ENCODE data around the gene AP3S2. TPM values are rescaled to one million over a fixed set of nuclear protein-coding genes. Genes with fewer than 3 reads are reported as not detected.

The AP3S2 gene
- total and polyA plus RNA-seq, 2 of the 13 experiments (the other 11 are each of a cell fraction or from before 2014, with no cell fraction given): 17.6 to 44.4 TPM

DNA sequence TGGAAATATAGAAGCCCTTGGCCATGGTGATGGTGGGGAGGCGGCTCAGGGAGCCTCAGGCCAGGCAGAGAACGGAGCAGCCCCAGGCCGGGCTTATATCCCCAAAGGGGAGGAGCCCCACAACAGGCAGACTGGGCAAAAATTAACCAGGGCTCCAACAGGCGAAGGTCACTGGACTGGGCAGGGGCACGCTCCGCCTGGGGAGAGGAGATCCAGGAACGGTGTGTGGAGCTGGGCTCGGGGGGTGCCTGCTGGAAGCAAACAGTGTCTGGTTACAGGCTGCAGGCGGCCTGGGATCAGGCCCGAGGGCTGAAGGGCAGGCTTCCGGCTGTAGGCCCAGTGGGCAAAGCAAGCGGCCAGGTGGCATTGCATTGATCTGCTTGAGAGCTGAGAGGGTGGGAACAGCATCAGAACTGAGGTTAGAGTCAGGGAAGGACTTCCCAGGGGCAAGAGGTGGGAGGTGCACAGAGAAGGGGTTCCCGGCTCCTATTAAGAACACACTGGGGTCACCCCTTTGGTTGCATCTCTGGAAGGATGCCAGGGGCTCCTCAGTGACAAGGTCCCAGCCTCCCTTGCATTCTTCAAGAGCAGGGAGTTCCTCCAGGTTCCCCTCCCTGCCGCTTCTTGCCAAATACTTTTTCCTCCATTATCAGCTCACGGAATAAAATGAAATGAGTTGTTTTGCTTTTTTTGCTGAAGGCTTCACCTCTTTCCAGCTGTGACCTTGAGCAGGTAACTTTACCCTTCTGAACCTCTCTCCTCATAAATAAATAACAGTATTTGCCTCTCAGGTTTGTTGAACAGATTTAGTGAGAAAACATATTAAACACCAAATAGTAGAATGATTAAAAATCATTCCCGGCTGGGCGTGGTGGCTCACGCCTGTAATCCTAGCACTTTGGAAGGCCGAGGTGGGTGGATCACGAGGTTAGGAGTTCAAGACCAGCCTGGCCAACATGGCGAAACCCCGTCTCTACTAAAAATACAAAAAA lies 86.9 kb downstream of the AP3S2 start (continued):
- TF ChIP-seq, protein P1, sequence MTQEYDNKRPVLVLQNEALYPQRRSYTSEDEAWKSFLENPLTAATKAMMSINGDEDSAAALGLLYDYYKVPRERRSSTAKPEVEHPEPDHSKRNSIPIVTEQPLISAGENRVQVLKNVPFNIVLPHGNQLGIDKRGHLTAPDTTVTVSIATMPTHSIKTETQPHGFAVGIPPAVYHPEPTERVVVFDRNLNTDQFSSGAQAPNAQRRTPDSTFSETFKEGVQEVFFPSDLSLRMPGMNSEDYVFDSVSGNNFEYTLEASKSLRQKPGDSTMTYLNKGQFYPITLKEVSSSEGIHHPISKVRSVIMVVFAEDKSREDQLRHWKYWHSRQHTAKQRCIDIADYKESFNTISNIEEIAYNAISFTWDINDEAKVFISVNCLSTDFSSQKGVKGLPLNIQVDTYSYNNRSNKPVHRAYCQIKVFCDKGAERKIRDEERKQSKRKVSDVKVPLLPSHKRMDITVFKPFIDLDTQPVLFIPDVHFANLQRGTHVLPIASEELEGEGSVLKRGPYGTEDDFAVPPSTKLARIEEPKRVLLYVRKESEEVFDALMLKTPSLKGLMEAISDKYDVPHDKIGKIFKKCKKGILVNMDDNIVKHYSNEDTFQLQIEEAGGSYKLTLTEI (CRISPR knock-in tag; conservative IDR thresholded peaks at IDR 0.05): no peak
- TF ChIP-seq ZMAT3 (CRISPR knock-in tag; conservative IDR thresholded peaks at IDR 0.05) (peak; percentile 88), ZNF747 (CRISPR knock-in tag; IDR thresholded peaks at IDR 0.05; ENCODE audit: borderline replicate concordance) (peak; percentile 93), ZNF563 (CRISPR knock-in tag; IDR thresholded peaks at IDR 0.05) (peak; percentile 44; the same call in 1 of the 2 replicates), ZNF460 (CRISPR knock-in tag; IDR thresholded peaks at IDR 0.05; ENCODE audit: borderline replicate concordance) (peak; percentile 46; the same call in 1 of the 2 replicates), FOXA3 (CRISPR knock-in tag; IDR thresholded peaks at IDR 0.05) (peak; percentile 79), SIX4 (CRISPR knock-in tag; IDR thresholded peaks at IDR 0.05) (peak; percentile 99), EEA1 (CRISPR knock-in tag; IDR thresholded peaks at IDR 0.05; ENCODE audit: borderline replicate concordance) (no peak), PRDM10 (CRISPR knock-in tag; IDR thresholded peaks at IDR 0.05; ENCODE audit: low read depth) (peak; percentile 79), PRMT3 (CRISPR knock-in tag; IDR thresholded peaks at IDR 0.05; ENCODE audit: borderline replicate concordance, low read depth) (no peak), NBN (conservative IDR thresholded peaks at IDR 0.05) (no peak), ZNF790 (CRISPR knock-in tag; IDR thresholded peaks at IDR 0.05; ENCODE audit: borderline replicate concordance) (0 out of 2 replicates have a peak, but pooled peaks have one; percentile 48), FOXO1 (CRISPR knock-in tag; IDR thresholded peaks at IDR 0.05) (peak; percentile 80), ELF3 (CRISPR knock-in tag; IDR thresholded peaks at IDR 0.05) (peak; percentile 87), ZNF883 (CRISPR knock-in tag; IDR thresholded peaks at IDR 0.05; ENCODE audit: not compliant biosample characterization) (peak; percentile 26), ZNF574 (CRISPR knock-in tag; IDR thresholded peaks at IDR 0.05) (peak; percentile 82), SP1 (IDR thresholded peaks at IDR 0.05) (no peak), SP1 (CRISPR knock-in tag; IDR thresholded peaks at IDR 0.05) (peak; percentile 45; the same call in 1 of the 2 replicates)
- TF ChIP-seq, protein P2, sequence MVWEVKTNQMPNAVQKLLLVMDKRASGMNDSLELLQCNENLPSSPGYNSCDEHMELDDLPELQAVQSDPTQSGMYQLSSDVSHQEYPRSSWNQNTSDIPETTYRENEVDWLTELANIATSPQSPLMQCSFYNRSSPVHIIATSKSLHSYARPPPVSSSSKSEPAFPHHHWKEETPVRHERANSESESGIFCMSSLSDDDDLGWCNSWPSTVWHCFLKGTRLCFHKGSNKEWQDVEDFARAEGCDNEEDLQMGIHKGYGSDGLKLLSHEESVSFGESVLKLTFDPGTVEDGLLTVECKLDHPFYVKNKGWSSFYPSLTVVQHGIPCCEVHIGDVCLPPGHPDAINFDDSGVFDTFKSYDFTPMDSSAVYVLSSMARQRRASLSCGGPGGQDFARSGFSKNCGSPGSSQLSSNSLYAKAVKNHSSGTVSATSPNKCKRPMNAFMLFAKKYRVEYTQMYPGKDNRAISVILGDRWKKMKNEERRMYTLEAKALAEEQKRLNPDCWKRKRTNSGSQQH (CRISPR knock-in tag; IDR thresholded peaks at IDR 0.05; ENCODE audit: low read depth): peak; percentile 57; the same call in 1 of the 2 replicates

Data from HepG2 (cell line).